Right cardiac atrium (tissue), 5 donors: Measurements from ENCODE around the gene REN. TPM values are rescaled to one million over a fixed set of nuclear protein-coding genes. Genes with fewer than 3 reads are reported as not detected.

Experiments
- ATAC-seq, 2 donors: fragments of 200-7000 bp; cut with Tn5 transposase; one replicate each; pipeline versions ENCODE4 v1.8.0 to v1.9.1; 2020; ENCODE audit warnings: moderate library complexity in 2 of 2, mild to moderate bottlenecking in 1 of 2
- DNase-seq, 3 donors: peaks; one replicate each; pipeline ENCODE4 v3.0.0-alpha.2; 2020
- H3K27ac ChIP-seq: one replicate; pipeline ENCODE4 v1.5.1; 2013; ENCODE audit warnings: mild to moderate bottlenecking, low read length, control low read depth, moderate library complexity
- H3K27me3 ChIP-seq: one replicate; pipeline ENCODE4 v1.6.1; 2013; ENCODE audit not compliant: control insufficient read depth, insufficient read depth
- H3K4me1 ChIP-seq: one replicate; pipeline ENCODE4 v1.6.1; 2013; ENCODE audit warnings: low read length; ENCODE audit not compliant: control insufficient read depth, insufficient read depth
- H3K4me3 ChIP-seq: one replicate; pipeline ENCODE4 v1.5.1; 2013; ENCODE audit warnings: low read length, control low read depth
- H3K9me3 ChIP-seq: one replicate; pipeline ENCODE4 v1.6.1; 2013; ENCODE audit warnings: low read length; ENCODE audit not compliant: control insufficient read depth
- WGBS: extraction: QIAGEN DNeasy Blood & Tissue Kit; methylation state at CpG from one replicate; pipeline ENCODE4 v1.1.7; 2013; 5-methylcytosine and 5-hydroxymethylcytosine counted together
- intact Hi-C, 4 donors: fragments of 100-400 bp; cut with DNase I; formaldehyde crosslinking; loops; one replicate each; pipeline versions ENCODE4 v1.11.0 to v1.14.0; 2022 to 2023
- polyA plus RNA-seq: library from polyadenylated mRNA; stranded (reverse); fragments of 200-250 nt; gene quantifications from one replicate; pipeline ENCODE4 v1.2.3, GENCODE V29; 2013
- total RNA-seq, 4 donors: library from RNA; stranded (reverse); fragmentation: NEBNext Ultra II Directional; extraction: Animal tissue kit (Norgen Biotek cat#: 25700); gene quantifications; one replicate each; pipeline ENCODE4 v1.2.1, GENCODE V29; 2021
- donor health status: healthy with polysubstance abuse.
- donor health status: DM: no; HTN: yes; CAD: no.
- donor health status: DM: no; HTN: no; CAD: no.
- donor health status: DM: no; HTN: yes; CAD: no; lungs with severe emphysema.
- donor health status: DM: yes; HTN: yes; CAD: no.

The REN gene
- total and polyA plus RNA-seq, 5 donors: 0.51 to 2.9 (median 0.95) TPM; not detected in 1

DNA sequence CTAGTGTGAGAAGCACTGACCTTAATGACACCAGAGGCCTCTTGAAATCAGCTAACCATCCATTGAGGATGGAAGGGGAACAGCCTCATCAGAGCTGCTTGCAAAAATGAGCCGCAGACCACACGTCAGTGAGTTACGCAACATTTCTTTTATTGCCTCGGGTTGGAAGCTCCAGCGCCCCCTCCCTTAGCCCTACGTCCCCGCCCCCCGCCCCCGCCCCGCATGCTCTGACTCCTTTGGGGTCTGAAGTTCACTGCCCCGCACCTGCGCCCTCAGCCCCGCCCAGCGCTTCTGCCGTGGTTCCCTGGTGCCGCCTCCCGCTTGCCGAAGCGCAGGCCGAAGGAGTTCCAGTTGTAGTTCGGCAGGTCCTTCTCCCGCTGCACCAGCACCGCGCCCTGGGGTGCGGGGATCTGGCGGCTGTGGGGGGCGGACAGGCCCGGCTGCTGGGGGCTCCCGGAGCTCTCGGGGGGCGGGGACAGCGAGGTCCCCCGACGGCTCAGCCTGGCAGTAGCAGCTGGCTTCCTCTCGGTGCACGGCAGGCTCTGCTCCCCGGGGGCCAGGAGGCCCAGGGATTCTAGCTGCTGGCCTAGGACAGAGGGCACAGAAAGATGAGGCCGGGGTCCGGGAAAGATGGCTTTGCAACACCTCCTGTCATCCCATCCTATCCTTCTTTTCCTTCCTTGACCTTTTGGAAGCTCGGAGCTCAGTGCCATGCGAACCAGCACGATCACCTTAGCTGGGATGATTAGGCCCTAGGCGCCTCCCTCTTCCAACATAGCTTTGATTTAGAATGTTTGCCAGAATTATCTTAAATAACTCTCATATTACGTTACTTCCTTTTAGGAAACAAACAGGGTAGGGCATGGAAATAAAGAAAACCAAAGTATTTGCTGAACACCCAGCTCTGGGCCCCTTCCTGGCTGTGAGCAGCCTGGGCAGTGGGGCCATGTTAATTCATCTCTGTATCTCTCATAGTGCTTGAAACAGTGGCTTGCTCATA is 24.4 kb upstream of the REN start:
- Histone ChIP-seq H3K4me1 (no peaks in the 10 kb centered on the region), H3K27me3 (no peaks in the 10 kb centered on the region), H3K27ac (no peak overlapping the region), H3K9me3 (no peaks in the 10 kb centered on the region), H3K4me3 (peak overlapping the region; percentile 18)
- DNase-seq (peak; percentile 28 to 69 (median 52)), ATAC-seq (peak; percentile 28 to 43)
- intact Hi-C loops: no loop called here
- WGBS: 22% methylated on average over 44 of the region's 44 CpGs

DNA sequence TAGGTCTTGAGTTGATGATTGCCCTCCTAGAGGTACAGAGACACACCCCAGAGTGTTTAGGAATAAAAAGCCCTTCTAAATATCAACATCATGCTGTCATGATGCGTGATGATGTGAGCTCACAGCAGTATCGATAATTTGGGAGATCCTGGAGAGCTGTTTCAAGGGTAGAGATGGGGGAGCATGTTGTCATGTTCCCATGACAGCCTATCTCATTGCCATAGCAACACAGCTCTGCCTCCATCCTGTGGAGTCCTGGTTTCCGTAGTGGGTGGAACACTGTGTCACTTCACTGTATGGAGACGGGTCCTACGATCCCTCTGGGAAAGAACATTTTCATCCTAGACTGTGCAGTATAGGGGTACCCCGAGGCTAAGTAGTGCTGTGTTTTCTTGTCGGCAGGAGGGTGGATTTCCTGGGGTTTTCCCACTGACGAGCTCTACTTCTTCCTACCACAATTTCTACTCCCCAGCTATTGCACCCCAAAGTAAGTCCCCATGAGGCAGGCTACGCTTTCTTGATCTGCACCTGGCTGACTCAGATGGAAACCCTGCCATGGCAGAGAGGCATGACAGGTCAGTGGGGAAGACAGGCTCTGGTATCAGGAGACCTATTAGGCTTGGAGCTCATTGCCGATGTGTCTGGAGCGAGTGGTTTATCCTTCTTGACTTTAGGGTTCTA is 23.0 kb upstream of the REN start:
- no peak overlapping the region for H3K4me3 ChIP-seq
- H3K4me1 ChIP-seq: no peaks in the 10 kb centered on the region
- no peak overlapping the region for H3K27ac ChIP-seq
- intact Hi-C loops: no loop called here
- ATAC-seq (no peak), DNase-seq (no peak)
- no peaks in the 10 kb centered on the region for H3K27me3 ChIP-seq
- WGBS: 65% methylated on average over 11 of the region's 11 CpGs
- no peaks in the 10 kb centered on the region for H3K9me3 ChIP-seq

DNA sequence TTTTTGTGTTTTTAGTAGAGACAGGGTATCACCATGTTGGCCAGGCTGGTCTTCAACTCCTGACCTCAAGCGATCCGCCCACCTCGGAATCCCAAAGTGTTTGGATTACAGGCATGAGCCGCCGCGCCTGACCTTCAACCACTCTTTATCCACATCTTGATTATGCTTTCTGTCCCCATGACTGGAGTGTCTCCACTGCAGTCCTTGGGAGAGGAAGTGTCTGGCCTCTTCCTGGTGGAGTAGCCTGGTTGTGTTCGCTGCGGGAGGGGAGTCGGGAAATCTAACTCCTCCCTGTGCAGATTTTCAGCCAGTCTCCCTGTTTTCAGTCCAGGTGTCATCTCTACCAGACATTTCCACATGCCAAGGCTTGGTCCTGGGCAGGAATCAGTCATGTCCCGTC is 20.5 kb upstream of the REN start:
- H3K27ac ChIP-seq: no peak overlapping the region
- no peak overlapping the region for H3K4me3 ChIP-seq
- intact Hi-C loops: no loop called here
- H3K9me3 ChIP-seq: no peaks in the 10 kb centered on the region
- DNase-seq (no peak), ATAC-seq (no peak)
- H3K27me3 ChIP-seq: no peaks in the 10 kb centered on the region
- H3K4me1 ChIP-seq: no peaks in the 10 kb centered on the region
- 59% methylated on average over 10 of the region's 10 CpGs for WGBS

- DNase-seq (no peak), ATAC-seq (no peak)
- H3K9me3 ChIP-seq: no peaks in the 10 kb centered on the region
- intact Hi-C loops: no loop called here
- no peak overlapping the region for H3K27ac ChIP-seq
- no peaks in the 10 kb centered on the region for H3K27me3 ChIP-seq
- no peak overlapping the region for H3K4me3 ChIP-seq
- WGBS: 63% methylated on average over 1 of the region's 1 CpG
- no peaks in the 10 kb centered on the region for H3K4me1 ChIP-seq
These were observed 15.0 kb upstream of the REN start for GRCh38 chr1:204181116-204181515.

GRCh38 chr1:204180133-204180532 is 14.0 kb upstream of the REN start:
- H3K9me3 ChIP-seq: no peaks in the 10 kb centered on the region
- intact Hi-C loops: no loop called here
- WGBS: 70% methylated on average over 6 of the region's 6 CpGs
- no peak overlapping the region for H3K4me3 ChIP-seq
- DNase-seq (no peak), ATAC-seq (no peak)
- no peak overlapping the region for H3K27ac ChIP-seq
- no peaks in the 10 kb centered on the region for H3K4me1 ChIP-seq
- H3K27me3 ChIP-seq: no peaks in the 10 kb centered on the region

GRCh38 chr1:204178487-204179281 is 12.5 kb upstream of the REN start:
- H3K27ac ChIP-seq: no peak overlapping the region
- no peak overlapping the region for H3K4me3 ChIP-seq
- intact Hi-C loops: no loop called here
- H3K9me3 ChIP-seq: no peaks in the 10 kb centered on the region
- no peak for DNase-seq
- no peaks in the 10 kb centered on the region for H3K27me3 ChIP-seq
- no peaks in the 10 kb centered on the region for H3K4me1 ChIP-seq
- peak in 1 of 2 donors; percentile 31 for ATAC-seq
- 87% methylated on average over 7 of the region's 7 CpGs for WGBS

DNA sequence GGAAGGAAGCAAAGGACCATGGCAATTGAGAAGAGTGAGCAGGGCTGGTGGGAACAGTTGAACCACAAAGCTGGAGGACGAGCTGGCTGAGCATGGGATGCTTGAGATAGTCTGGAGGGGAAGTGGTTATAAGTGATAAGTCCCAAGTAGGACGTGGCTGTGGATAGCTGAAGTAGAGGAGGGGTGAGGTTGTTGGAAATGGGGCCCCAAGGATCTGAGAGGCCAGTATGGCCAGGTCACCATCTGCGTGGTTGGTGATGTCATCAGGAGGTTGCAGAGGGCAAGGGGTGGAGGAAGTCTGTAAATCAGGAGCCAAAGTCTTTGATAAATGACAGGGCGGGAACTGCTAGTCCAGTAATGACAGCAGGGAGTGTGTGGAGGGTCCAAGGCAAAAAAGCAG is 11.0 kb upstream of the REN start:
- Histone ChIP-seq H3K4me3 (no peak overlapping the region), H3K27ac (no peak overlapping the region), H3K27me3 (no peaks in the 10 kb centered on the region), H3K9me3 (no peaks in the 10 kb centered on the region), H3K4me1 (no peaks in the 10 kb centered on the region)
- 34% methylated on average over 4 of the region's 4 CpGs for WGBS
- no peak for ATAC-seq
- DNase-seq: no peak
- intact Hi-C loops: no loop called here

- Histone ChIP-seq H3K27me3 (no peaks in the 10 kb centered on the region), H3K4me3 (no peak overlapping the region), H3K4me1 (no peaks in the 10 kb centered on the region), H3K27ac (no peak overlapping the region), H3K9me3 (no peaks in the 10 kb centered on the region)
- no peak for DNase-seq
- intact Hi-C loops: no loop called here
- no peak for ATAC-seq
- 84% methylated on average over 5 of the region's 5 CpGs for WGBS
These were observed 9.9 kb upstream of the REN start for GRCh38 chr1:204176049-204176448.

DNA sequence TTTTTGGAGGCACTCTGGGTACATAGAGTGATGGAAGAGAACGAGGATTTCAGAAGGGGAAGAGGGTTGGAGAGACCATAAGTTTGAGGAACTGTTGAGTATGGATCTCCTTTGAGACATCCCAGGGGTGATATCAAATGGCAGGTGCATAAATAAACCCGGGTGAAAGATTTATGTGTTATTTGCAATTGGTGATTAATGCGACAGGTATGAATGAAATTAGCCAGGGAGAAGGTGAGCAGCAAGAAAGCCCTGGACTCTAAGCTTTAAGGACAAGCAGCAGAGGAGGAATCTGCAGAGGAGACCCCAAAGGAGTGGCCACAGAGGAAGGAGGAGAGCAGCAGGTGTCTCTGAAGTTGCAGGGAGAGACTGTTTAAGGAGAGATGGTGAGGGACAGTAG is 8.8 kb upstream of the REN start:
- H3K9me3 ChIP-seq: peaks cover 3% of the 10 kb centered on the region
- H3K4me3 ChIP-seq: no peak overlapping the region
- no peaks in the 10 kb centered on the region for H3K4me1 ChIP-seq
- DNase-seq (no peak), ATAC-seq (no peak)
- H3K27me3 ChIP-seq: no peaks in the 10 kb centered on the region
- 86% methylated on average over 3 of the region's 3 CpGs for WGBS
- intact Hi-C loops: no loop called here
- no peak overlapping the region for H3K27ac ChIP-seq

GRCh38 chr1:204172404-204173029 is 6.4 kb upstream of the REN start:
- DNase-seq (no peak), ATAC-seq (no peak)
- Histone ChIP-seq H3K27me3 (no peaks in the 10 kb centered on the region), H3K4me3 (no peak overlapping the region), H3K27ac (no peak overlapping the region), H3K9me3 (peaks cover 3% of the 10 kb centered on the region), H3K4me1 (no peaks in the 10 kb centered on the region)
- intact Hi-C loops: no loop called here
- 93% methylated on average over 2 of the region's 2 CpGs for WGBS
